Erythroblast (primary cell): ENCODE results near the gene CHST15.

ENCODE experiments used
- GATA1 ChIP-seq: IDR thresholded peaks from 2 replicates; pipeline ENCODE4 v1.6.1; 2011; ENCODE audit warnings: low read depth, mild to moderate bottlenecking, control low read depth, low read length, moderate library complexity
- POLR2A ChIP-seq: IDR thresholded peaks from 2 replicates; pipeline ENCODE4 v1.6.1; 2011; ENCODE audit warnings: mild to moderate bottlenecking, low read length

DNA sequence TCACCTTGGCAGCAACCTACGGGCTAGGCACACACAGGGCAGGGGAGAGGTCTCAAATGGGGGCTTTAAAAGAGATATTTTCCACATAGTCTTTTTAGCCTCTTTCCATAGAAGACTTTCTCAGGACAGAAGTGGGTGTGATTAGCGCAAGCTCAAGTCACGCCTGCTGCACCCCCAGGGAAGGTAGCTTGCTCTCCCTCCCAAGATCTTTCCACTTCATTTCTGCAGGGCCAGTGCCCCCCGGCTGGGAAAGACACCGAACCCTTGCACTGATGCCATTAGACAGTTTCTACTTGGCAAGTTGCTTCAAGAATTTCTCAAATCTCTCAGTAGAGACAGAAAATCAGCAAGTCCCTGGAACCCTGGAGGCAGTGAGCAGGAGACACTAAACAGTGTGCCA, 19.4 kb downstream of the CHST15 start:
- TF ChIP-seq POLR2A (no peak), GATA1 (no peak)
